GM21737 (cell line): Measurements from ENCODE around the gene CAV1.
"Not testable (repeated sequence)": the region's sequence is repeated elsewhere in the genome, so short reads cannot be mapped to it uniquely, and the experiment has no call there.

ENCODE experiments used
- ATAC-seq: cut with Tn5 transposase; IDR thresholded peaks from one replicate; pipeline ENCODE4 v1.9.1; 2021; ENCODE audit warnings: mild to moderate bottlenecking, moderate library complexity; ENCODE audit not compliant: unreplicated experiment

The CAV1 gene, protein sequence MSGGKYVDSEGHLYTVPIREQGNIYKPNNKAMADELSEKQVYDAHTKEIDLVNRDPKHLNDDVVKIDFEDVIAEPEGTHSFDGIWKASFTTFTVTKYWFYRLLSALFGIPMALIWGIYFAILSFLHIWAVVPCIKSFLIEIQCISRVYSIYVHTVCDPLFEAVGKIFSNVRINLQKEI

DNA sequence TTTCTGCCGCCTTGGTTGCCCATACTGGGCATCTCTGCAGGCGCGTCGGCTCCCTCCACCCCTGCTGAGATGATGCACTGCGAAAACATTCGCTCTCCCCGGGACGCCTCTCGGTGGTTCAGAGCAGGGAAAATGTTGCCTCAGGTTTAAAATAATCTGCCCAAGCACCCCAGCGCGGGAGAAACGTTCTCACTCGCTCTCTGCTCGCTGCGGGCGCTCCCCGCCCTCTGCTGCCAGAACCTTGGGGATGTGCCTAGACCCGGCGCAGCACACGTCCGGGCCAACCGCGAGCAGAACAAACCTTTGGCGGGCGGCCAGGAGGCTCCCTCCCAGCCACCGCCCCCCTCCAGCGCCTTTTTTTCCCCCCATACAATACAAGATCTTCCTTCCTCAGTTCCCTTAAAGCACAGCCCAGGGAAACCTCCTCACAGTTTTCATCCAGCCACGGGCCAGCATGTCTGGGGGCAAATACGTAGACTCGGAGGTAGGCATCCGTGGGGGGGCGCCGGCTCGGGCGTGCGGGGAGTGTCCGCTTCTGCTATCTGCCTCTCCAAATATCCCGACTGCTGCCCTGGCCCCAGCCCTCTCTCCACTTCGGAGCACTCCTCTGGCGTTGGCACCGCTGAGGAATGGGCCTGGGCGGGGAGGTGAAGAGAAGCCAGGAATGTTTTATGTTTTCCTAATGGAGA lies at the start of gene CAV1:
CAV1 (plus strand) TSS at position 428 of the 689 bp plus-strand sequence; CDS start at position 455, 27 bp downstream.
- ATAC-seq, result no peak

DNA sequence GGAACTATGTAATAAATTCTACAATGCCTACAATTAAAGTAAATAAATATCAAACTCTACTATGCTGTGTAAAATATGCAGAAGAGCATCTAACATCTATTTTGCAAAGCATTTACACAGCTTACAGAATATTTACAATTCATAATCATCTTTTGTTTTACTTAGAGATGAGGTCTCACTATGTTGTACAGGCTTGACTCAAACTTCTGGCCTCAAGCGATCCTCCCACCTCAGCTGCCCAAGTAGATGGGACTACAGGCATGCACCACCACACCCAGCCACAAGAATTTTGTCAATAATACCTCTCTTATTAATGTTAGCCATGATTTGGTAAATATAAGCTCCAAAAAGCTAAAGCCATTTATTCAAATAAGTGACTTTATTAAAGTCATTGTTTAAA lies 47.2 kb upstream of the CAV1 start:
- no peak for ATAC-seq

- no peak for ATAC-seq
Measured at GRCh38 chr7:116478834-116479233, 46.0 kb upstream of the CAV1 start.

DNA sequence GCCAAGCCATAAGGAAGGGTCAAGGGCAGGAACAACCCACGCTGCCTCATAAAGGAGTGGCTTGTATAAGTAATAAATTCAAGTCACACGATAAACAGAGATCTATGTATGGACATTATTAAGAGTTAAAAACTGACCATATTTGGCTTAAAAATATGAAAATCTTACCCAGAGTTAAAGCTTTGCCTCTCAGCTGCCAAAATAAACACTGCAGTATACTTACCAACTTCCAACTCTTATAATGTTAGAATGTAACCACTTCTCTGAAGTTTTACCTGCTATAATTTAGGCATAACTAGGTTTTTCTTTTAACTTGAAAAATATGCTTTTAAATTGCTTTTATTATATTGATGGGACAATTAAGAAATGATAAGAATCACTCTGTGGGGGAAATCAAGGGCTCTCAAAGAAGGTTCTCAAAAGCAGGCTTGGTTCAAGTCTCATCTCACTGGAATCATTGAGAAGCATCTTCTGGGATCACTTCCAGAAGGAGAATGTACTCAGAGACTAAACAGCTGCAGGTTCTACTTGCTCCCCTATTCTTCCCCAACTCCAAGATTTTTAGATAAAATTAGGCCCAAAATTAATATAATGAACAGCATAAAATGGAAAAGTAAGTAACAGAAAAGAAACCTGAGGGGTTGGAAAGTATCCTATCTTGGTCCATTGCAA lies 41.4 kb upstream of the CAV1 start:
- no peak for ATAC-seq

DNA sequence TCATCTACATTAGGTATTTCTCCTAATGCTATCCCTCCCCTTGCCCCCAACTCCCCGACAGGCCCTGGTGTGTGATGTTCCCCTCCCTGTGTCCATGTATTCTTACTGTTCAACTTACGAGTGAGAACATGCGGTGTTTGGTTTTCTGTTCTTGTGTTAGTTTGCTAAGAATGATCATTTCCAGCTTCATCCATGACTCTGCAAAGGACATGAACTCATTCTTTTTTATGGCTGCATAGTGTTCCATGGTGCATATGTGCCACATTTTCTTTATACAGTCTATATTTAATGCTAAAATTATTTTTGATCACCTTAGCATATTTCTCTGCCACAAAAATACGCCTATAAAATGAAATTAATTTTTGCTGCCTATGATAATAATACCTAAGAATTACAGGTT lies 40.4 kb upstream of the CAV1 start:
- not testable (repeated sequence) for ATAC-seq

DNA sequence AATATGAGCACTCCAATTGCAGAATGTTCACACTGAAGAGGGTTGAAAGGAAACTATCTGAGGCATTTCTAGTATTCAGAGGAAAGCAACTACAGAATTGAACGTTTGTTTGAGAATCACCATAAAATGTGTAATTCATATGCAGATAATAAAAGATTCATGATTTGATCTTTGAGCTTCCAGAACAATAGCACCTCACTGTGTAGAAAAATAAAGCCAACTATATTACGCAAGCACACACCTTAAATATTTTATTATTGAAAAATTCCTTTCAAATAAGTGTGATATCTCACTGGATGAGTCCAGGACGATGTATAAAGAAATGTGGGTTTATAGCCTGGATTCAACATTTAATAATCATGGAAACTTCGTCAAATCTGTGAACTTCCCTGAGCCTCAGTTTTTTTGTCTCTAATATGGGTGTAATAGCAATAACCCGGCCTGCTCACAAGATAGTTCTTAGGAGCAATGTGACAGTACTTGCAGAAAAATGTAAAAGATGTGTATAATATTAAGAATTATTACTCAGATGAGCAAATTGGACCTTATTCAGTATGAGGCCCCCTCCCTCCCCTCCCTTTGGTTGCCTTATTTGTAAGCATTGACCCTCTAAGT lies 36.8 kb upstream of the CAV1 start:
- ATAC-seq, result no peak

DNA sequence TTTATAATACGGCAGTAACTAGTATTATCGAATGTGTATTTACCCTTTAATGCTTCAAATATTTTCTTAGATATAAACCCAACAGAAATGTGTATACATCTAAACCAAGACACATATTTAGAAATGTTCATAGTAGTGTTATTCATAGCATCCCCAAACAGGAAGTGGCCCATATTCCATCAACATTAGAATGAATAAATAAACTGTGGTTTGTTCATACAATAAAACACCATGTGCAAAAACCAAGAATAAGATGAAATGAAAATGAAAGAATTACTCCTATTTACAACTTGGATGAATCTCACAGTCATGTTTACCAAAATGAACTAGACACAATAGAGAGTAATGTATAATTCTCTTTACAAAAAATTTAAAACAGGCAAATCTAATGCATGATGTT lies 34.5 kb upstream of the CAV1 start:
- no peak for ATAC-seq

DNA sequence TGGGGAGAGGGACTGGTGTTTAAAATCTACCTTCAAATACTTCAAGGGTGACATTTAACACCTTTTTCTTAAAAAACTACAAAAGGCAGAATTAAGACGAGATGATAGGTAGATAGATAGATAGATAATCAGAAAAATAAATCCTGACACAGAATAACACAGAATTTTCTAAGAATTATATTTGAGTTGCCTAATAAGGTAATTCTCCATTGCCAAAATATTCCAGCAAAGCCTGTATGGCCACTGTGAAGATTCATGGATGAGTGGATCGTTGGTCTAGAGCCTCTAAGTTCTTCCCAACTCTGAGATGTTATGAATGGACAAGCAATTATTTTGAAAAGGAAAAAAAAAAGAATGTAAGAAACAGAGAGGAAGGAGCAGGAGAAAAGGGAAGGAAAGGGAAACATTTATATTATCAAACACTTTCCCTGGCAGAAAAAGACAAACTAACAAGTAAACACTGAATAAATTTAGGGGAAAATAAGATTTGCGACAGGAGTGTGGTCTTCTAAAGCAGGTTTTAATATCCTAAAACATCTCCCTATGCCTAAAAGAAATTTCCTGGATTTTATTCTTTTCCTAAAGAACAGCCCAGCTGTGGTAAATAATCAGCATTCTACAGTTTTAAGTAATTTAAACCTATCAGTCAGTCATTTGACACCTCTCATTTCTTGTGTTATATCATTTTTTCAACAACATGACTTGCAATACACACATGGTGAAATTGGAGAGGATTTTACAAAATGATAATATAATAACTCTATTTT lies 32.8 kb upstream of the CAV1 start:
- ATAC-seq, result no peak

DNA sequence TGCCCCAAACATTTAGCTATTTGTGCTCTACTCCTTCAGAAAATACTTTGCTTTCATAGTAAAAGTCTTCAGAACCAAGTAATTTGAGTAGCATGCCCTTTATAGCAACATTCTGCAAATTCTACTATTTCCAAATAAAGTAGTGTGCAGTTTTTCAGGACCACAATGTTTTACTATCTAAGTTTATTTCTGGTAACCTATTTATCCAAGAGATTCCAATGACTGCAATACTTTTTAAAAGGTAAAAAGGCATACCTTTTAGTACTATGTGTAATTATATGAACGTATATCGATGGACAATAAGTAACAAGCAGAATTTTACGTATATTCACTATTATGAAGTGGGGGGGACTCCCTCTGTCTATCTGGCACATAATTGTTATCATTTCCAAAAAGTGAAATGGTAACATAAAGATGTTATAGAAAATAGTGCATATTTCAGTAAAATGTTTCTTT lies 32.2 kb upstream of the CAV1 start:
- no peak for ATAC-seq

DNA sequence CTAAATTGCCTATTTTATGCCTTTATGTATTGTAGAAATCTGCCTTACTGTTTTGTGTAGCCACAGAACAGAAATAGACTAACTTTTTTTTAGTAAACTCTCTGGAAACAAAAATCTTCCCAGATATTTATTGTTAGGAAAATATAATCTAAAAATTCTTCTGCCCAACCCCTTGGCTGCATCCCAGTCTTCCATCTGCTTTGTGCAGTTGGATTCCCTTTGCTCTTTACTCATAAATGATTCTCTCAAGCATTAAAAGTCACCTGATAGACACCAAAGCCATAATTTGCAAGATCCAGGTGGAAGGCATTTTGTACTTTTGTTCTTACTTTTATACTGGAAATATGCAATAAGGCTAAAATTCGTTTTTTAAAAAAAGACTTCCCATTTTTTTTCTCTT lies 31.4 kb upstream of the CAV1 start:
- ATAC-seq, result no peak

DNA sequence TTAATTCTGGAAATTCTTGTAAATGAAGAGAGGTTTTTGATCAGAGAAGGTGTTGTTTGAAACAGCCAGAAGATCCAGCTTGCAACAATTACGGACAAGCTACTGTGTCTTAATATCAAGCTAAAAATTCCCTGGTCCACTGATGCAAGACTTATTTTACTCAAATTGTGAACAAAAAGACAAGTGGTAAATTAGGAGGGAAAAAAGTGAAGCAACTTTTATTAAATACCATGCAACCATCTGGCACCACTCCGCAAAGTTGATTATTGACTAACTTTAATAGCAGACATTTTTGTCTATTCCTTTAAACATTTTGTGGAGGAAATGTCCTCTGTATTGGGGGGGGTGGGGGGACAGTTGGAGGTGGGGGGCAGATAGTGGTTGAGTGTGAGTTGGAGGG lies 30.4 kb upstream of the CAV1 start:
- ATAC-seq, result no peak

DNA sequence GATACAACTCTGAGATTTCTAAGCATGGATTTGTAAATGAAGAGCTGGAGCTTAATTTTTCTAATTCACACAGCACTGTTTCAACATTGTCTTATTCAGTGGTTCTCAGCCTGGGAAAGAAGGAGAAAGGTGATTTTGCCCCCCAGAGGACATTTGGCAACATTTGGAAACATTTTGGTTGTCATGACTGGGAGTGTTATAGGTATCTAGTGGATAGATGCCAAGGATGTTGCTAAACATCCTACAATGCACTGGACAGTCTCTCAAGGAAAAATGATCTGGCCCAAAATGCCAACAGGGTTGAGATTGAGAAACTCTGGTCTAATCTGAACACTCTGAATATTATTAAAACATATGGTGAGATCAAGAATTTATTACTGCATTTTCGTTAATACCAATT lies 29.1 kb upstream of the CAV1 start:
- no peak for ATAC-seq

GRCh38 chr7:116496653-116497052 lies 28.2 kb upstream of the CAV1 start:
- ATAC-seq, result no peak

DNA sequence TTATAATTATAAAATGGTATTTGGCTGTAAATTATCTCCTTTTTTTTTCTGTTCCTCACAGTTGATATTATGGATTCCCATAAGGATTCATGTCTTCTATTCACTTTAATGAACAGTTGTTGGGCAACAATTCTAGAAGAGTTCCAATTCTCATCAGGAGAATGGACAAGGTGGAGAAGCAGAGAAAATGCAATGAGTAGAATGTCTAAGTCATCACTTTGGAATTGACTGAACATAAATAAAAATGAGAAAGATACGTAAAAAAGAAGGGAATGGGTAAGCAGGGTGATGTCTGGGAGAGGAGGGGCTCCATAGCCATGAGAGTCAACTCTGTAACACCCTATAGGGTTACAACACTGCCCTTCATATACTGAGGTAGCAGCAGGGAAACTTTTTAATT lies 27.1 kb upstream of the CAV1 start:
- no peak for ATAC-seq

GRCh38 chr7:116499168-116500077 lies 25.4 kb upstream of the CAV1 start, which contains the start of gene CAV2:
Gene CAV2, plus strand, starts transcription at chr7:116499738. Its CDS starts 44 bp downstream, at chr7:116499782.
- no peak for ATAC-seq

DNA sequence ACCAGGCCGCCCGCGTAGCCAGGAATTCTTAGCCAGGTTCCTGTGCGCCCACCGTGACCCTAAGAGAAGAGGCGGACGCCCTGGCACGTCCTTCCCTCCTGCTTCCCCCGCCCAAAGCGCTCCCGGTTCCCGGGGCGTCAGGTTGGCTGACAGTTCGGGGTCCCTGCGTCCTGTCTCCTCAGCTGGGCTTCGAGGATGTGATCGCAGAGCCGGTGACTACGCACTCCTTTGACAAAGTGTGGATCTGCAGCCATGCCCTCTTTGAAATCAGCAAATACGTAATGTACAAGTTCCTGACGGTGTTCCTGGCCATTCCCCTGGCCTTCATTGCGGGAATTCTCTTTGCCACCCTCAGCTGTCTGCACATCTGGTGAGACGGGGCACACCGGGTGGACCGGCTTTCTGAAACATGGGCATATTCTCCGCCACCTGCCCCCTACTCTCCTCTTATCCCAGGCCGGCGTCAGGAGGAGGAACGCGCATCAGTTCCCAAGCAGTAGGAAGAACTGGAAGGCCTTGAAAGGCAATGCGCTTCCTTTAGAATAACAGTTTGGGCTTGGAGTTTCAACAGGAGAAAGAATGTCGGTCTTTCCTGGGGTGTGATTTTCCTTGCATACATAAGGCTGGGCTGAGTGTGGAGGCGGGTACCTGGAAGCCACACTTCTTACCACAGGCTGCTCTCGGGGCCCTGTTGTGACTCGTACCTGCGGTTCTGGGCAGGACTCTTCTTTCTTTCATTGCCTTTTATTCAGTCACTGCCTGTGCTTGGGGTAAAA lies 24.6 kb upstream of the CAV1 start:
- ATAC-seq, result no peak

- no peak for ATAC-seq
Measured at GRCh38 chr7:116501425-116502167, 23.2 kb upstream of the CAV1 start.
